ENCODE data around the gene RPS5. TPM values are rescaled to one million over a fixed set of nuclear protein-coding genes. Genes with fewer than 3 reads are reported as not detected.

Gene RPS5
- polyA plus RNA-seq, 1 donor (not counting 4 experiments of a cell fraction or from before 2014, with no cell fraction given), result 2,056 TPM

- peak within 1 kb of the TSS; percentile 94 for H3K4me2 ChIP-seq (ENCODE audit: control insufficient read depth, extremely low read depth, insufficient read depth, low read depth, low read length)
- no peak for TF ChIP-seq CTCF (optimal IDR thresholded peaks at IDR 0.05 in 1 of 3, IDR thresholded peaks at IDR 0.05 in 1 of 3, conservative IDR thresholded peaks at IDR 0.05 in 1 of 3; ENCODE audit: extremely low read depth in 1 of 3, insufficient read depth in 2 of 3, low read length in 3 of 3)
- TF ChIP-seq EZH2 (IDR thresholded peaks at IDR 0.05; ENCODE audit: low read length), result no peak
- H2AFZ ChIP-seq (ENCODE audit: control insufficient read depth, low read length), result peak within 1 kb of the TSS; percentile 95
- DNase-seq (ENCODE audit: low read depth, low spot score), result peak; percentile 99
- dilution Hi-C loops (cut with MboI; ENCODE audit: extremely low pct_ligation_motif_present, low sequenced_read_pairs), result no loop called here
- H3K79me2 ChIP-seq (ENCODE audit: control insufficient read depth, insufficient read depth, low read length), result peaks cover 18% of the 10 kb centered on the region
- H3K36me3 ChIP-seq (ENCODE audit: control insufficient read depth in 2 of 2, extremely low read depth in 1 of 2, insufficient read depth in 2 of 2, low read length in 2 of 2), result no peaks in the 10 kb centered on the region
- no peaks in the 10 kb centered on the region for H3K9me1 ChIP-seq (ENCODE audit: control insufficient read depth, extremely low read depth, insufficient read depth, low read length)
- FAIRE-seq, result peak; percentile 90
- H4K20me1 ChIP-seq (ENCODE audit: control insufficient read depth, extremely low read depth, insufficient read depth, low read length), result no peaks in the 10 kb centered on the region
- H3K4me1 ChIP-seq (ENCODE audit: control insufficient read depth, extremely low read depth, insufficient read depth, low read length), result peaks cover 20% of the 10 kb centered on the region
- peak within 1 kb of the TSS; percentile 72 to 84 (median 79) for H3K4me3 ChIP-seq (ENCODE audit: control insufficient read depth in 2 of 3, extremely low read depth in 1 of 3, insufficient read depth in 2 of 3, low read depth in 1 of 3, low read length in 3 of 3)
- H3K27me3 ChIP-seq (ENCODE audit: control insufficient read depth, extremely low read depth, insufficient read depth, low read length), result no peaks in the 10 kb centered on the region
- H3K9ac ChIP-seq (ENCODE audit: control insufficient read depth, extremely low read depth, insufficient read depth, low read length), result peak within 1 kb of the TSS; percentile 91
- peak within 1 kb of the TSS; percentile 93 for H3K27ac ChIP-seq (ENCODE audit: control insufficient read depth, insufficient read depth, low read length)
- no peaks in the 10 kb centered on the region for H3K9me3 ChIP-seq (ENCODE audit: control insufficient read depth, low read depth, low read length)
Observed at GRCh38 chr19:58380662-58381459, 6.2 kb upstream of the RPS5 start, which contains the start of gene ZNF837. Gene ZNF837 (minus strand): TSS chr19:58381030. CDS start chr19:58369332, 11,698 bp downstream.

- Histone ChIP-seq H3K9me3 (ENCODE audit: control insufficient read depth, low read depth, low read length) (no peaks in the 10 kb centered on the region), H2AFZ (ENCODE audit: control insufficient read depth, low read length) (peak overlapping the region; percentile 23), H3K9me1 (ENCODE audit: control insufficient read depth, extremely low read depth, insufficient read depth, low read length) (no peaks in the 10 kb centered on the region), H3K27ac (ENCODE audit: control insufficient read depth, insufficient read depth, low read length) (peak overlapping the region; percentile 93), H3K4me2 (ENCODE audit: control insufficient read depth, extremely low read depth, insufficient read depth, low read depth, low read length) (peak overlapping the region; percentile 85), H3K79me2 (ENCODE audit: control insufficient read depth, insufficient read depth, low read length) (peaks cover 24% of the 10 kb centered on the region), H3K4me1 (ENCODE audit: control insufficient read depth, extremely low read depth, insufficient read depth, low read length) (peaks cover 26% of the 10 kb centered on the region), H4K20me1 (ENCODE audit: control insufficient read depth, extremely low read depth, insufficient read depth, low read length) (no peaks in the 10 kb centered on the region), H3K9ac (ENCODE audit: control insufficient read depth, extremely low read depth, insufficient read depth, low read length) (peak overlapping the region; percentile 91), H3K4me3 (ENCODE audit: control insufficient read depth in 2 of 3, extremely low read depth in 1 of 3, insufficient read depth in 2 of 3, low read depth in 1 of 3, low read length in 3 of 3) (peak overlapping the region; percentile 72 to 84 (median 79)), H3K27me3 (ENCODE audit: control insufficient read depth, extremely low read depth, insufficient read depth, low read length) (no peaks in the 10 kb centered on the region), H3K36me3 (ENCODE audit: control insufficient read depth in 2 of 2, extremely low read depth in 1 of 2, insufficient read depth in 2 of 2, low read length in 2 of 2) (no peaks in the 10 kb centered on the region)
- DNase-seq (ENCODE audit: low read depth, low spot score) (no peak), FAIRE-seq (no peak)
- TF ChIP-seq CTCF (optimal IDR thresholded peaks at IDR 0.05 in 1 of 3, IDR thresholded peaks at IDR 0.05 in 1 of 3, conservative IDR thresholded peaks at IDR 0.05 in 1 of 3; ENCODE audit: extremely low read depth in 1 of 3, insufficient read depth in 2 of 3, low read length in 3 of 3) (no peak), EZH2 (IDR thresholded peaks at IDR 0.05; ENCODE audit: low read length) (no peak)
- dilution Hi-C loops (cut with MboI; ENCODE audit: extremely low pct_ligation_motif_present, low sequenced_read_pairs), result no loop called here
Observed at GRCh38 chr19:58381460-58382212, 5.4 kb upstream of the RPS5 start.

Data from keratinocyte (primary cell).